ENCODE measurements around the gene ADAMTS2.

The ADAMTS2 gene

DNA sequence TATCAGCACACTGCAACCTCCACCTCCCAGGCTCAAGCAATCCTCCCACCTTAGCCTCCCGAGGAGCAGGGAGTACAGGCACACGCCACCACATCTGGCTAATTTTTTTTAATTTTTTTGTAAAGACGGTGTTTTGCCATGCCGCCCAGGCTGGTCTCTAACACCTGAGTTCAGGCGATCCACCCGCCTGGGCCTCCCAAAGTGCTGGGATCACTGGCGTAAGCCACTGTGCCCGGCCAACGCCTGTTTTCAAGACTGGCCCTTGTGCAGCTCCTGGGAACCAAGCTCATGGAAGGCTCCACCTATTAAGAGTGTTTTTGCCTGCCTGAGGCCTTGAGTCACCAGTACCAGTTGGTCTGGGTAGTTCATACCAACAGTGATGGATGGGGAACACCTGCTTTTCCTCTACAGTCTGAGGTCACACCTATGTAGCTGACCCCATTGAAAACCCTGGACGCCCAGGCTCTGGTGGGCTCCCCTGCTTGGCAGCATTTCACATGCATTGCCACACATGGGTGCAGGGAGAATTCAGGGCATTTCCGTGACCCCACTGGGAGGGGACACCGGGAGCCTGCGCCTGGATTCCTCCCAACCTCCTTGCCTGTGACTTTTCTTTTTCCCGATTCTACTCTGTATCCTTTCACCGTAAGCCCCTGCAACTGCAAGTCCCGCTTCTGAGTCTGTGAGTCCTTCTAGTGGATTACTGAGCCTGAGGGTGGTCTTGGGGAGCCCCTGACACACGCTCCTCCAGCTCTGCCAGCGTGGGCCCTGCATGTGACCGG, 221.6 kb downstream of the ADAMTS2 start:
- POLR2A ChIA-PET: no interaction called here
- TF ChIP-seq, protein P1, sequence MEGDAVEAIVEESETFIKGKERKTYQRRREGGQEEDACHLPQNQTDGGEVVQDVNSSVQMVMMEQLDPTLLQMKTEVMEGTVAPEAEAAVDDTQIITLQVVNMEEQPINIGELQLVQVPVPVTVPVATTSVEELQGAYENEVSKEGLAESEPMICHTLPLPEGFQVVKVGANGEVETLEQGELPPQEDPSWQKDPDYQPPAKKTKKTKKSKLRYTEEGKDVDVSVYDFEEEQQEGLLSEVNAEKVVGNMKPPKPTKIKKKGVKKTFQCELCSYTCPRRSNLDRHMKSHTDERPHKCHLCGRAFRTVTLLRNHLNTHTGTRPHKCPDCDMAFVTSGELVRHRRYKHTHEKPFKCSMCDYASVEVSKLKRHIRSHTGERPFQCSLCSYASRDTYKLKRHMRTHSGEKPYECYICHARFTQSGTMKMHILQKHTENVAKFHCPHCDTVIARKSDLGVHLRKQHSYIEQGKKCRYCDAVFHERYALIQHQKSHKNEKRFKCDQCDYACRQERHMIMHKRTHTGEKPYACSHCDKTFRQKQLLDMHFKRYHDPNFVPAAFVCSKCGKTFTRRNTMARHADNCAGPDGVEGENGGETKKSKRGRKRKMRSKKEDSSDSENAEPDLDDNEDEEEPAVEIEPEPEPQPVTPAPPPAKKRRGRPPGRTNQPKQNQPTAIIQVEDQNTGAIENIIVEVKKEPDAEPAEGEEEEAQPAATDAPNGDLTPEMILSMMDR (IDR thresholded peaks at IDR 0.05; ENCODE audit: insufficient read depth, low read length, missing control alignments): no peak

DNA sequence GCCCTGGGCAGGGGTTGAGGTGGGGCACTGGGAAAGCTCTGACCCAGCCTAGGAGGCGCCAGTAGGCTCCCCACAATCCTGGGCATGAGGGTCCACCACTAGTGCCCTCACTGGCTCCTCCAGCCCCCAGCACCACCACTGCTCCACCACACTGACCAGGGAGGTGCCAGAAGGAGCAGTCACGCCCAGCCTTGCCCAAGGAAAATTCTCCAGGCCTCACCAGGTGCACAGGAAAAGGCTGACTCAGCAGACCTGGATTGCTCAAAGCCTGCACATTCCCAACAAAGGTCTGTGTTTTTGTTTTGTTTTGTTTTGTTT, 222.2 kb downstream of the ADAMTS2 start:
- no peak overlapping the region for H3K4me3 ChIP-seq (ENCODE audit: low read depth, low read length)
- ChIA-PET CTCF (no interaction called here), POLR2A (no interaction called here)
- TF ChIP-seq, protein P1 (IDR thresholded peaks at IDR 0.05; ENCODE audit: insufficient read depth, low read length, missing control alignments): no peak
- no peak for DNase-seq (ENCODE audit: low read depth, low spot score)

More for the DNA sequence above, 221.6 kb downstream of the ADAMTS2 start:
- CTCF ChIA-PET: no interaction called here
- DNase-seq (ENCODE audit: low read depth, low spot score): no peak
- H3K4me3 ChIP-seq (ENCODE audit: low read depth, low read length): no peak overlapping the region

- DNase-seq (ENCODE audit: low read depth, low spot score): no peak
- TF ChIP-seq, protein P1 (IDR thresholded peaks at IDR 0.05; ENCODE audit: insufficient read depth, low read length, missing control alignments): no peak
- ChIA-PET POLR2A (no interaction called here), CTCF (no interaction called here)
- no peak overlapping the region for H3K4me3 ChIP-seq (ENCODE audit: low read depth, low read length)
Measured at GRCh38 chr5:179122411-179123108, 222.7 kb downstream of the ADAMTS2 start.

- DNase-seq (ENCODE audit: low read depth, low spot score): no peak
- ChIA-PET CTCF (no interaction called here), POLR2A (no interaction called here)
- TF ChIP-seq, protein P1 (IDR thresholded peaks at IDR 0.05; ENCODE audit: insufficient read depth, low read length, missing control alignments): no peak
- no peak overlapping the region for H3K4me3 ChIP-seq (ENCODE audit: low read depth, low read length)
Measured at GRCh38 chr5:179121667-179122111, 223.6 kb downstream of the ADAMTS2 start.

- TF ChIP-seq, protein P1 (IDR thresholded peaks at IDR 0.05; ENCODE audit: insufficient read depth, low read length, missing control alignments): no peak
- H3K4me3 ChIP-seq (ENCODE audit: low read depth, low read length): no peak overlapping the region
- CTCF ChIA-PET: no interaction called here
- POLR2A ChIA-PET: no interaction called here
- DNase-seq (ENCODE audit: low read depth, low spot score): no peak
Measured at GRCh38 chr5:179120951-179121666, 224.2 kb downstream of the ADAMTS2 start.

DNA sequence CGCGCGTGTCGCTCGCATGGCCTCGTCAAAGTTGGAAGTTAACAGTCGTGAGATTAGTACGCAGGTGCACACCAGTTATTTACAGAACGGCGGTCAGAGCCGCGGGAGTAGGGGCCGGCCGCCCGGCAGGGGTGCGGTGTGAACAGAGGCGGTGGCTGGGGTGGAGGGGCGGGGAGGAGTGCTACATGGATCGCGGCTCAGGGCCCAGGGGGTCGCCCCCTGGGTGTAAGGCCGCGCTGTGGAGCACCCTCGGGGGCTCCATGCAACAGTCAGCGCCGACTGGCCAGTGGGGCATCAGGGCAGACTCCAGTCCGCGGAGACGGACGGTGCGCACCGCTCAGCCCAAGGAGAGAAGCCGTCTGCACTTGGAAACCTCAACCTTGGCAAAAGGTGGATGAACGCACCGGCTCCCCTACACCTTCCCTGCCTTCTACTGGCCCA, 224.8 kb downstream of the ADAMTS2 start:
- CTCF ChIA-PET: no interaction called here
- no peak for DNase-seq (ENCODE audit: low read depth, low spot score)
- POLR2A ChIA-PET: no interaction called here
- H3K4me3 ChIP-seq (ENCODE audit: low read depth, low read length): no peak overlapping the region
- TF ChIP-seq, protein P1 (IDR thresholded peaks at IDR 0.05; ENCODE audit: insufficient read depth, low read length, missing control alignments): no peak
